Pancreas (tissue), 10 donors: ENCODE data around the gene UBE2H. TPM values are rescaled to one million over a fixed set of nuclear protein-coding genes. Genes with fewer than 3 reads are reported as not detected.
"Not testable (repeated sequence)": the region's sequence is repeated elsewhere in the genome, so short reads cannot be mapped to it uniquely, and the experiment has no call there.

Experiments used
- ATAC-seq, 4 donors: fragments of 200-7000 bp; cut with Tn5 transposase; one replicate each; pipeline versions ENCODE4 v1.8.0 to v1.9.1; 2020; ENCODE audit warnings: mild to moderate bottlenecking in 4 of 4, moderate library complexity in 4 of 4
- DNase-seq, 6 donors: peaks; one replicate each; pipeline ENCODE4 v3.0.0-alpha.2; 2020
- FAIRE-seq: peaks from 2 replicates; lab custom pipeline; 2012; peaks lifted over from hg19 to GRCh38; lab: Jason Lieb, UNC
- H3K27ac ChIP-seq, 4 donors: fragments of 200-600 bp; sonication (generic); 1 replicate in 3 of 4; 2 replicates in 1 of 4; pipeline versions ENCODE4 v1.5.0 to v1.8.0; 2020
- H3K27me3 ChIP-seq, 4 donors: fragments of 200-600 bp; one replicate each; pipeline ENCODE4 v1.8.0; 2021
- H3K36me3 ChIP-seq, 3 donors: fragments of 200-600 bp; sonication (generic) in 1 of 3; one replicate each; pipeline versions ENCODE4 v1.5.0 to v1.8.0; 2020 to 2021
- H3K4me1 ChIP-seq, 3 donors: fragments of 200-600 bp; one replicate each; pipeline ENCODE4 v1.8.0; 2021
- H3K4me3 ChIP-seq, 4 donors: fragments of 200-600 bp; sonication (generic) in 2 of 4; one replicate each; pipeline versions ENCODE4 v1.5.0 to v1.8.0; 2020 to 2021
- H3K9me3 ChIP-seq, 4 donors: fragments of 200-600 bp; one replicate each; pipeline ENCODE4 v1.8.0; 2021
- WGBS, 2 donors: extraction: QIAGEN DNeasy Blood & Tissue Kit; methylation state at CpG; one replicate each; pipeline ENCODE4 v1.1.7; 2013; 5-methylcytosine and 5-hydroxymethylcytosine counted together
- intact Hi-C, 3 donors: fragments of 100-400 bp; cut with DNase I; formaldehyde crosslinking; loops; one replicate each; pipeline versions ENCODE4 v1.11.1 to v1.14.2; 2022
- polyA plus RNA-seq, 2 donors: library from polyadenylated mRNA; stranded (reverse); fragments of 200-250 nt; gene quantifications; one replicate each; pipeline ENCODE4 v1.2.3, GENCODE V29; 2013
- total RNA-seq, 6 donors: library from RNA; stranded (reverse); fragmentation: NEBNext Ultra II Directional in 4 of 6; extraction: Animal tissue kit (Norgen Biotek cat#: 25700) in 4 of 6; gene quantifications; one replicate each; pipeline versions ENCODE4 v1.2.1 to v1.2.4, GENCODE V29; 2021 to 2023
- TF ChIP-seq, protein P1 (sequence below), 4 donors: fragments of 200-600 bp; sonication (generic) in 3 of 4; IDR thresholded peaks; one replicate each; pipeline versions ENCODE4 v1.5.0 to v1.8.0; 2021; ENCODE audit warnings: antibody characterized with exemption in 4 of 4
- donor health status: healthy with polysubstance abuse.
- donor health status: DM: no; HTN: no; CAD: no; lungs with moderate emphysema.
- donor health status: DM: no; HTN: no; CAD: no.
- donor health status: control.
- donor health status: control.
- donor health status: Bipolar disorder and iron deficiency.
- donor health status: DM: yes; HTN: yes; CAD: no.
- donor health status: DM: no; HTN: no; CAD: no.
- donor health status: DM: no; HTN: no; CAD: no.
- donor health status: DM: yes; HTN: yes; CAD: no.

Gene UBE2H
- total and polyA plus RNA-seq, 8 donors: 16.7 to 85.6 (median 62.6) TPM

DNA sequence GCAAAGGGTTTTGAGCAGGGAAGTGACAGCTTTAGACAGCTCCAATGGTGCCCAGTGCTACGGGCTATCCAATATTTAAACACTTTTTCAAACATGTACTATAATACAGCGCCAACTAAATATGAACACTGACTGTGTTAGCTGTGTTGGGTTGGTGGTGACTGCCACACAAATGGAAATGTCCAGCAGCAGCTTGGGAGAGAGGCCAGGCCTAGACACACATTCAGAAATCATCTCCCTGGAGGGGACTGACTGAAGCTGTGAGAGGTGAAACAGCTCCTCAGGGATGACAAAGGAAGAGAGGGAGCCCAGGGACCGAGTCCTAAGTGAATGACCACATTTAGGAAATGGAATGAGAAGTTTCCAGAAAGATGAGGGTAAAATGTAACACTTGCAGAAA, 115.8 kb downstream of the UBE2H start:
- no peak for FAIRE-seq
- intact Hi-C loops: no loop called here
- no peak overlapping the region for H3K27ac ChIP-seq
- H3K4me1 ChIP-seq: peaks cover 11 to 16% (median 13%) of the 10 kb centered on the region in 3 donors
- ATAC-seq: no peak
- H3K4me3 ChIP-seq: no peak overlapping the region
- no peak for DNase-seq
- H3K27me3 ChIP-seq: no peaks in the 10 kb centered on the region
- TF ChIP-seq, protein P1, sequence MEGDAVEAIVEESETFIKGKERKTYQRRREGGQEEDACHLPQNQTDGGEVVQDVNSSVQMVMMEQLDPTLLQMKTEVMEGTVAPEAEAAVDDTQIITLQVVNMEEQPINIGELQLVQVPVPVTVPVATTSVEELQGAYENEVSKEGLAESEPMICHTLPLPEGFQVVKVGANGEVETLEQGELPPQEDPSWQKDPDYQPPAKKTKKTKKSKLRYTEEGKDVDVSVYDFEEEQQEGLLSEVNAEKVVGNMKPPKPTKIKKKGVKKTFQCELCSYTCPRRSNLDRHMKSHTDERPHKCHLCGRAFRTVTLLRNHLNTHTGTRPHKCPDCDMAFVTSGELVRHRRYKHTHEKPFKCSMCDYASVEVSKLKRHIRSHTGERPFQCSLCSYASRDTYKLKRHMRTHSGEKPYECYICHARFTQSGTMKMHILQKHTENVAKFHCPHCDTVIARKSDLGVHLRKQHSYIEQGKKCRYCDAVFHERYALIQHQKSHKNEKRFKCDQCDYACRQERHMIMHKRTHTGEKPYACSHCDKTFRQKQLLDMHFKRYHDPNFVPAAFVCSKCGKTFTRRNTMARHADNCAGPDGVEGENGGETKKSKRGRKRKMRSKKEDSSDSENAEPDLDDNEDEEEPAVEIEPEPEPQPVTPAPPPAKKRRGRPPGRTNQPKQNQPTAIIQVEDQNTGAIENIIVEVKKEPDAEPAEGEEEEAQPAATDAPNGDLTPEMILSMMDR (IDR thresholded peaks at IDR 0.05): no peak
- H3K36me3 ChIP-seq: peaks cover 0 to 28% (median 0%) of the 10 kb centered on the region in 3 donors
- no peaks in the 10 kb centered on the region for H3K9me3 ChIP-seq
- 89 to 90% methylated on average over 3 of the region's 3 CpGs for WGBS, 2 donors

DNA sequence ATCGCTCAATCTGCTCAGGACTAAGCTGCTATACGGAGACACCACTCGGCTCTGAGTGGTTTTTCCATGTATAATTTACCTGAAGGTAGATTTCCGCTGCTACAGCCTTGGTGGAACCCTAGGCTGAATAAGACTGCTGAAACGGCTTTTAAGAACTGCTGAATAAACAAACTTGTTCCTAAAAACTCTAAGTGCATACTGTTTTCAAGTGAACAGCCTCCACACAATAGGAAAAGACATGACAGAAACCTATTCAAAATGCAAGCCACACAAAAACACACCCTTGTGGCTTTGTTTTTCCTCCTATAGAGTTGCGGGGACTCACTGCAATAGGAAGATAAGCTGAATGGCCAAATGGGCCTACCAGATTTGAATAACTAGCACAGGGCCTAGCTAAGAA, 117.2 kb downstream of the UBE2H start:
- Histone ChIP-seq H3K9me3 (no peaks in the 10 kb centered on the region), H3K27ac (peak overlapping the region in 1 of 4 donors; percentile 10), H3K4me3 (no peak overlapping the region), H3K36me3 (peaks cover 0 to 28% (median 0%) of the 10 kb centered on the region in 3 donors), H3K27me3 (no peaks in the 10 kb centered on the region), H3K4me1 (peaks cover 2 to 9% (median 8%) of the 10 kb centered on the region in 3 donors)
- intact Hi-C loops: no loop called here
- ATAC-seq: no peak
- TF ChIP-seq, protein P1 (IDR thresholded peaks at IDR 0.05): no peak
- WGBS, 2 donors: 46 to 49% methylated on average over 6 of the region's 6 CpGs
- no peak for FAIRE-seq
- no peak for DNase-seq

DNA sequence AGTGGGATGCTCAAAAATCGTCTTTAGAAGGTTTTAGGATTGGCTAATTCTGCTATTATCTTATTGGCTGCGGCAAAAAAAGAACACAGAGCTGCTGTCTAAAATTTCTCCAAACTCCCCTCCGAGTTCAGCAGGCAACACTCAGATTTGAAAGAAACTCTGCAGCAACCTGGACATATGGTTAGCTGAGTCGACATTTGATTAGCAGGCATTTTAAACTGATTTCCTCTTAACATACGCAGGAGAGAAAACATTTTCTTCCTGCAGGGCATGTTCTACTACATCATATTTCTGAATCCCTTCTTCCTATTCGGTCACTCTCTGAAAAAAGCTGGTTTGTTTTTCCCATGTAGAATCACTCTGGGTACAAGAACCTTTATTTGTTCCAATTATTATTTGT, 119.4 kb downstream of the UBE2H start:
- H3K9me3 ChIP-seq, intact Hi-C loops, FAIRE-seq, DNase-seq, H3K4me3 ChIP-seq, H3K27me3 ChIP-seq, ATAC-seq, H3K27ac ChIP-seq: not testable (repeated sequence)
- Histone ChIP-seq H3K4me1 (peaks cover 0 to 11% (median 8%) of the 10 kb centered on the region in 3 donors), H3K36me3 (peaks cover 0 to 22% (median 0%) of the 10 kb centered on the region in 3 donors)
- 80 to 89% methylated on average over 6 of the region's 6 CpGs for WGBS, 2 donors

DNA sequence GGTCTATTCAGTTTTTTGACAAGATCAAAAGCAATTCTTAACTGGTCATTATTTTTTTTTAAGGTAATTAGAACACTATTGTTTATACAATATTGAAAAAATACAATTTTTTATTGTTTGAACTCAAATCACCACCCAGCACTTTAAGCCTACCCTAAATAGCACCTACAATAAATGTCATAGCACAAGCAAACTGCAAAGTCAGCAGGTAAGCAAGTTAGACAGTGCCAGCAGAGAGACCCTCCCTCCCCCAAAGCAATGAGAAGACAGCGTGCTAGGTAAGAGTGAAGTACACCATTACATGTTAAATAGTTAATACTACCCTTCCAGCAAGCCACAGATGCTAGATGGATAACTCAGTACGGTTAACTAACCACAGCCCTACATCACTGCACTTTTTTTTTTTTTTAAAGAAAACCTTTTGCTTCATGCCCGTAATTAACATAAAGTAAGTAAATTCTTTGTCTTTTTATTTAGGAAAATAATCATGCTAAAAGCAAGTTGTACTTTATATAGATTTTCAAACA, 120.0 kb downstream of the UBE2H start:
- Histone ChIP-seq H3K27ac (peak overlapping the region in 1 of 4 donors; percentile 64), H3K4me3 (no peak overlapping the region), H3K4me1 (peaks cover 0 to 11% (median 8%) of the 10 kb centered on the region in 3 donors), H3K36me3 (peaks cover 0 to 22% (median 0%) of the 10 kb centered on the region in 3 donors), H3K9me3 (no peaks in the 10 kb centered on the region), H3K27me3 (no peaks in the 10 kb centered on the region)
- 86 to 87% methylated on average over 3 of the region's 3 CpGs for WGBS, 2 donors
- FAIRE-seq (no peak), ATAC-seq (no peak), DNase-seq (no peak)
- intact Hi-C loops: no loop called here
- TF ChIP-seq, protein P1 (IDR thresholded peaks at IDR 0.05): no peak

DNA sequence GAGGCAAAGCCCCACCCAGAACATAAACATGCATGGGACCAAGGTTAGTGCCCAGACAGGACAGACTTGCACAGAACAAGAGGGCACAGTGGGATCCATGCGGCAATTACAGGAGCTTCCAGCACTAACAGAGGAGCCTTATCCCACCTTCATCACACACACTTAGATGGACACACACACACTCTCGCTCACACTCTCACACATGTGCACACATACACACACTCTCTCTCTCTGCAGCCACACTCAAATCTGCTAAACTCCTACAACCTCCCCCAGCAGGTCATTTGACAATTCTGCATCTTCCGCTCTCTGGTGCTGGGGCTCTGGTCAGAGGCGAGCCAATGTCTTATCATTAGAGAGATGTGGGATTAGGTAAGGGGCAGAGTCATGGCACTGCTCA, 120.5 kb downstream of the UBE2H start:
- TF ChIP-seq, protein P1 (IDR thresholded peaks at IDR 0.05): no peak
- ATAC-seq (no peak), FAIRE-seq (no peak), DNase-seq (no peak)
- H3K27me3 ChIP-seq: no peaks in the 10 kb centered on the region
- intact Hi-C loops: no loop called here
- H3K4me1 ChIP-seq: peaks cover 0 to 11% (median 8%) of the 10 kb centered on the region in 3 donors
- H3K4me3 ChIP-seq: no peak overlapping the region
- peaks cover 0 to 22% (median 0%) of the 10 kb centered on the region in 3 donors for H3K36me3 ChIP-seq
- H3K27ac ChIP-seq: peak overlapping the region in 2 of 4 donors; percentile 52 to 64
- H3K9me3 ChIP-seq: no peaks in the 10 kb centered on the region
- WGBS, 2 donors: 96 to 97% methylated on average over 4 of the region's 4 CpGs
